ENCODE measurements around the gene CHRNA3.

Gene CHRNA3

GRCh38 chr15:78550815-78551214, 70.0 kb downstream of the CHRNA3 start:
- no peak for DNase-seq

GRCh38 chr15:78550194-78550593, 70.6 kb downstream of the CHRNA3 start:
- no peak for DNase-seq

Data from RPMI8226 (cell line).